Measurements from ENCODE around the gene AACS.

- no peak for TF ChIP-seq CTCF (IDR thresholded peaks at IDR 0.05; ENCODE audit: poor library complexity, severe bottlenecking)
- TF ChIP-seq POLR2AphosphoS5 (IDR thresholded peaks at IDR 0.05): no peak
- TF ChIP-seq EP300 (conservative IDR thresholded peaks at IDR 0.05; ENCODE audit: poor library complexity, severe bottlenecking): no peak
- TF ChIP-seq TAF1 (IDR thresholded peaks at IDR 0.05; ENCODE audit: low read depth): no peak
Measured at GRCh38 chr12:125132698-125133400, 67.6 kb downstream of the AACS start.
